H1 (cell line): ENCODE data around the gene SLC5A10. TPM values are rescaled to one million over a fixed set of nuclear protein-coding genes. Genes with fewer than 3 reads are reported as not detected.

ENCODE experiments used
- CTCF ChIA-PET: fragments of 300-600 bp; sonication (Branson Sonifier 250); formaldehyde crosslinking; loops from one replicate; lab custom pipeline; 2021; ENCODE audit not compliant: partially characterized antibody; lab: Charles Lee
- POLR2A ChIA-PET: fragments of 300-600 bp; sonication (Branson Sonifier 250); formaldehyde crosslinking; loops from one replicate; lab custom pipeline; 2021; ENCODE audit warnings: inconsistent platforms; ENCODE audit not compliant: partially characterized antibody; lab: Charles Lee
- DNase-seq, 2 experiments: peaks; one replicate each; pipeline versions ENCODE4 v3.0.0 to v3.0.0-alpha.2; 2010 to 2022; ENCODE audit warnings: low spot score in 2 of 2, low read depth in 1 of 2, mixed read lengths in 1 of 2
- FAIRE-seq: peaks from 2 replicates; lab custom pipeline; 2011; peaks lifted over from hg19 to GRCh38; lab: Jason Lieb, UNC
- H2AFZ ChIP-seq: 2 replicates; pipeline ENCODE4 v1.8.1; 2012; ENCODE audit warnings: low read length, inconsistent platforms
- H2AK5ac ChIP-seq: 2 replicates; pipeline ENCODE4 v1.6.1; 2013; ENCODE audit warnings: low read depth, low read length
- H2BK120ac ChIP-seq: replicated peaks from 2 replicates; pipeline ENCODE3; 2013; ENCODE audit warnings: low read depth, low read length, inconsistent platforms
- H2BK12ac ChIP-seq: 2 replicates; pipeline ENCODE4 v1.6.1; 2013; ENCODE audit warnings: low read depth, low read length
- H2BK15ac ChIP-seq: 2 replicates; pipeline ENCODE4 v1.6.1; 2013; ENCODE audit warnings: low read length
- H2BK20ac ChIP-seq: 2 replicates; pipeline ENCODE4 v1.6.1; 2013; ENCODE audit warnings: low read length
- H2BK5ac ChIP-seq: 2 replicates; pipeline ENCODE4 v1.6.1; 2013; ENCODE audit warnings: low read depth, low read length
- H3K14ac ChIP-seq: 2 replicates; pipeline ENCODE4 v1.6.1; 2013; ENCODE audit warnings: inconsistent platforms; ENCODE audit not compliant: insufficient read length
- H3K18ac ChIP-seq: 2 replicates; pipeline ENCODE4 v1.6.1; 2013; ENCODE audit warnings: low read length; ENCODE audit errors: extremely low read depth
- H3K23ac ChIP-seq: 2 replicates; pipeline ENCODE4 v1.6.1; 2013; ENCODE audit warnings: inconsistent platforms; ENCODE audit not compliant: insufficient read length
- H3K23me2 ChIP-seq: 2 replicates; pipeline ENCODE4 v1.6.1; 2013; ENCODE audit warnings: low read depth, low read length
- H3K27ac ChIP-seq: 2 replicates; pipeline ENCODE4 v1.6.1; 2011; ENCODE audit warnings: low read depth, low read length, inconsistent platforms
- H3K27me3 ChIP-seq, 4 experiments: replicated peaks in 1 of 4; 1 replicate in 1 of 4; 2 replicates in 3 of 4; pipeline versions ENCODE4 v1.6.1 to v1.8.1; 2011 to 2013; ENCODE audit warnings: low read length in 3 of 4, mild to moderate bottlenecking in 3 of 4, inconsistent platforms in 2 of 4, mixed read lengths in 2 of 4, moderate library complexity in 1 of 4; ENCODE audit not compliant: control insufficient read depth in 3 of 4, insufficient read depth in 3 of 4; ENCODE audit errors: extremely low read depth in 1 of 4
- H3K36me3 ChIP-seq, 4 experiments: 2 replicates each; pipeline versions ENCODE4 v1.6.1 to v1.8.1; 2011 to 2013; ENCODE audit warnings: mild to moderate bottlenecking in 4 of 4, low read length in 3 of 4, moderate library complexity in 2 of 4, control low read depth in 1 of 4, inconsistent platforms in 1 of 4; ENCODE audit not compliant: insufficient read depth in 4 of 4, control insufficient read depth in 2 of 4
- H3K4ac ChIP-seq: replicated peaks from 2 replicates; pipeline ENCODE3; 2013; ENCODE audit warnings: low read length, low read depth, mixed read lengths, inconsistent platforms; ENCODE audit not compliant: insufficient read length
- H3K4me1 ChIP-seq, 4 experiments: replicated peaks in 1 of 4; 1 replicate in 1 of 4; 2 replicates in 3 of 4; pipeline versions ENCODE4 v1.6.1 to v1.8.1; 2011 to 2013; ENCODE audit warnings: low read length in 3 of 4, inconsistent platforms in 2 of 4, mixed read lengths in 1 of 4; ENCODE audit not compliant: insufficient read depth in 4 of 4, control insufficient read depth in 3 of 4
- H3K4me2 ChIP-seq, 2 experiments: 2 replicates each; pipeline versions ENCODE4 v1.6.1 to v1.8.1; 2011 to 2013; ENCODE audit warnings: low read depth in 2 of 2, low read length in 2 of 2, control low read depth in 1 of 2, inconsistent platforms in 1 of 2, mild to moderate bottlenecking in 1 of 2; ENCODE audit not compliant: insufficient read depth in 1 of 2
- H3K4me3 ChIP-seq, 4 experiments: fragments of 200-600, 300-600 bp in 1 of 4; sonication (generic), shearing (Covaris generic), sonication (Bioruptor Twin) in 1 of 4; 2 replicates each; pipeline versions ENCODE4 v1.5.1 to v1.8.1; 2011 to 2016; ENCODE audit warnings: low read length in 4 of 4, low read depth in 3 of 4, control low read depth in 2 of 4, inconsistent platforms in 2 of 4, mild to moderate bottlenecking in 2 of 4, mixed read lengths in 1 of 4, moderate library complexity in 1 of 4; ENCODE audit not compliant: insufficient read depth in 2 of 4; ENCODE audit errors: extremely low read depth in 1 of 4
- H3K56ac ChIP-seq: replicated peaks from 2 replicates; pipeline ENCODE3; 2013; ENCODE audit warnings: low read depth, mild to moderate bottlenecking, mixed read lengths, low read length, inconsistent platforms; ENCODE audit not compliant: insufficient read length
- H3K79me1 ChIP-seq: 2 replicates; pipeline ENCODE4 v1.6.1; 2013; ENCODE audit warnings: low read depth, low read length, control low read depth
- H3K79me2 ChIP-seq, 2 experiments: 2 replicates each; pipeline versions ENCODE4 v1.6.1 to v1.8.1; 2012 to 2013; ENCODE audit warnings: low read length in 2 of 2, mild to moderate bottlenecking in 2 of 2, inconsistent platforms in 1 of 2; ENCODE audit not compliant: insufficient read depth in 2 of 2, control insufficient read depth in 1 of 2
- H3K9ac ChIP-seq, 4 experiments: replicated peaks in 1 of 4; 1 replicate in 1 of 4; 2 replicates in 3 of 4; pipeline versions ENCODE4 v1.6.1 to v1.8.1; 2011 to 2013; ENCODE audit warnings: low read depth in 3 of 4, low read length in 3 of 4, control low read depth in 2 of 4, mild to moderate bottlenecking in 2 of 4, moderate library complexity in 2 of 4, inconsistent platforms in 1 of 4; ENCODE audit errors: extremely low read depth in 1 of 4
- H3K9me3 ChIP-seq, 2 experiments: 2 replicates each; pipeline versions ENCODE4 v1.6.1 to v1.8.1; 2012 to 2013; ENCODE audit warnings: mild to moderate bottlenecking in 2 of 2, moderate library complexity in 2 of 2, control low read depth in 1 of 2, inconsistent platforms in 1 of 2, low read depth in 1 of 2, low read length in 1 of 2, mixed read lengths in 1 of 2; ENCODE audit not compliant: insufficient read depth in 2 of 2
- H4K20me1 ChIP-seq, 2 experiments: replicated peaks in 1 of 2; 2 replicates each; pipeline versions ENCODE3 to v1.8.1; 2011 to 2013; ENCODE audit warnings: inconsistent platforms in 2 of 2, low read length in 2 of 2, mild to moderate bottlenecking in 1 of 2; ENCODE audit not compliant: insufficient read depth in 2 of 2, control insufficient read depth in 1 of 2
- H4K5ac ChIP-seq: 2 replicates; pipeline ENCODE4 v1.6.1; 2013; ENCODE audit warnings: low read length, low read depth, mixed read lengths, inconsistent platforms; ENCODE audit not compliant: insufficient read length
- H4K8ac ChIP-seq: 2 replicates; pipeline ENCODE4 v1.8.0; 2013; ENCODE audit warnings: mild to moderate bottlenecking, moderate library complexity, low read length, inconsistent platforms; ENCODE audit not compliant: insufficient read depth; ENCODE audit errors: extremely low read depth
- H4K91ac ChIP-seq: replicated peaks from 2 replicates; pipeline ENCODE3; 2013; ENCODE audit warnings: low read length, mixed read lengths, inconsistent platforms; ENCODE audit not compliant: insufficient read length
- CREB1 ChIP-seq: IDR thresholded peaks from 2 replicates; pipeline ENCODE4 v1.6.1; 2012; ENCODE audit warnings: inconsistent platforms
- RFX5 ChIP-seq: IDR thresholded peaks from 2 replicates; pipeline ENCODE4 v1.6.1; 2011; ENCODE audit warnings: low read depth, low read length, improper control_type of control experiment, borderline replicate concordance
- SIX5 ChIP-seq: IDR thresholded peaks from 2 replicates; pipeline ENCODE4 v1.6.1; 2011; ENCODE audit warnings: mild to moderate bottlenecking, low read depth, low read length
- WGBS, 2 experiments: shearing (Covaris generic) in 1 of 2; methylation state at CpG; one replicate each; pipeline versions ENCODE4 v1.1.6 to v1.1.7; 2013 to 2015; ENCODE audit warnings: low lambda C conversion rate in 2 of 2, mixed read lengths in 2 of 2, inconsistent platforms in 1 of 2, low coverage in 1 of 2, missing lambda C conversion rate in 1 of 2; ENCODE audit not compliant: insufficient replicate concordance in 2 of 2, insufficient coverage in 1 of 2, insufficient read length in 1 of 2; ENCODE audit errors: extremely low coverage in 1 of 2, missing lambda C conversion rate in 1 of 2; 5-methylcytosine and 5-hydroxymethylcytosine counted together
- polyA plus RNA-seq, 7 experiments: library from polyadenylated mRNA; depleted of rRNA in 3 of 7; stranded (reverse) in 5 of 7; unstranded in 2 of 7; fragments of >200 nt in 5 of 7; fragments of 200-250 nt in 2 of 7; gene quantifications; 1 replicate in 5 of 7; 2 replicates in 1 of 7; 4 replicates in 1 of 7; pipeline versions ENCODE4 v1.2.1 to v1.2.3, GENCODE V29; 2011 to 2013; ENCODE audit warnings: missing spikeins in 2 of 7, mixed read lengths in 2 of 7
- total RNA-seq: library from RNA; stranded (reverse); fragmentation: NEBNext Ultra II Directional; extraction: Animal tissue kit (Norgen Biotek cat#: 25700); gene quantifications from 2 replicates; pipeline ENCODE4 v1.2.1, GENCODE V29; 2021

The SLC5A10 gene
- total and polyA plus RNA-seq, 2 of the 8 experiments (the other 6 are each of a cell fraction or from before 2014, with no cell fraction given): 0.05 to 0.11 TPM

DNA sequence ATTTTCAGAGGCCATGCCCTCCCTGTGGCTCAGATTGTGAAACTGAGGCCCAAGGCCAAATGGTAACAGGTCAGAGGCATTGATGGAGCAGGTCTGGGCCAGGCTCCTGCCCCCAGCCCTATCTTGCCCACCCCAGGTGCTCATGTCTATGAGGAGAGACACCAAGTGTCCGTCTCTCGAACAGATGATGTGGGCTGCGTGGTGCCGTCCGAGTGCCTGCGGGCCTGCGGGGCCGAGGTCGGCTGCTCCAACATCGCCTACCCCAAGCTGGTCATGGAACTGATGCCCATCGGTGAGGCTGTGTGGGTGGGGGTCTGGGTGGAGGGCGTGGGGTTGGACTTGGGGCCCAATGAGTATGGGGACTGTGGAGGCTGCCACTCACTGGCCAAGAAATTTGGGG is 61.3 kb downstream of the SLC5A10 start:
- no peak for DNase-seq
- Histone ChIP-seq H4K91ac (no peak overlapping the region), H3K4me3 (no peak overlapping the region), H3K36me3 (no peaks in the 10 kb centered on the region), H4K20me1 (no peaks in the 10 kb centered on the region), H2BK12ac (no peak overlapping the region), H2BK120ac (no peak overlapping the region), H3K4ac (no peak overlapping the region), H3K27me3 (no peaks in the 10 kb centered on the region; a peak in 1 of 7 replicates), H2AK5ac (no peak overlapping the region), H3K79me1 (no peaks in the 10 kb centered on the region), H3K56ac (no peak overlapping the region), H3K14ac (no peak overlapping the region), H3K4me1 (peaks cover 0 to 3% (median 2%) of the 10 kb centered on the region in 4 experiments; a peak in 3 of 7 replicates), H4K8ac (no peak overlapping the region), H3K23me2 (no peaks in the 10 kb centered on the region), H2BK5ac (no peak overlapping the region), H3K9ac (no peak overlapping the region), H3K27ac (no peak overlapping the region), H2BK15ac (no peak overlapping the region), H3K23ac (no peak overlapping the region), H4K5ac (no peak overlapping the region), H2BK20ac (no peak overlapping the region), H3K18ac (no peak overlapping the region), H3K79me2 (no peaks in the 10 kb centered on the region), H3K4me2 (no peak overlapping the region), H3K9me3 (no peaks in the 10 kb centered on the region), H2AFZ (no peak overlapping the region)
- ChIA-PET CTCF (interaction anchor here (1.2 to 1.3 kb wide), 3 partner anchors 10 to 52 kb away, joined by 3 to 4 read pairs (median 4); no protein-coding TSS in a partner anchor), POLR2A (interaction anchor here (1.2 to 1.4 kb wide), 2 partner anchors 9 to 10 kb away, joined by 3 read pairs; partner anchors contain the start of gene FAM83G)
- no peak for FAIRE-seq
- 97% methylated on average over 12 of the region's 12 CpGs; no CpG with 5 or more reads in 1 of the 2 experiments for WGBS, 2 experiments
- TF ChIP-seq RFX5: no peak
- TF ChIP-seq CREB1: no peak
- TF ChIP-seq SIX5: no peak
